ENCODE results near the gene MAP7.

MAP7 gene

GRCh38 chr6:136563386-136564152 is 13.3 kb upstream of the MAP7 start:
- DNase-seq: no peak

GRCh38 chr6:136562211-136562610 is 12.0 kb upstream of the MAP7 start:
- no peak for DNase-seq

GRCh38 chr6:136553166-136553787 is 3.1 kb upstream of the MAP7 start:
- no peak for DNase-seq

GRCh38 chr6:136552054-136552453 is 1.8 kb upstream of the MAP7 start:
- no peak for DNase-seq

GRCh38 chr6:136551103-136551502 is 881 bp upstream of the MAP7 start:
- DNase-seq: no peak

GRCh38 chr6:136550045-136550329 is 235 bp downstream of the MAP7 start:
- DNase-seq: no peak

GRCh38 chr6:136549300-136550044 is 750 bp downstream of the MAP7 start:
- DNase-seq: no peak

- DNase-seq: no peak
These were observed 1.5 kb downstream of the MAP7 start for GRCh38 chr6:136548582-136549299.

- no peak for DNase-seq
These were observed 2.4 kb downstream of the MAP7 start for GRCh38 chr6:136547871-136548270.

- DNase-seq: no peak
These were observed 2.9 kb downstream of the MAP7 start for GRCh38 chr6:136547336-136547735.

GRCh38 chr6:136546331-136546730 is 3.9 kb downstream of the MAP7 start:
- DNase-seq: no peak

- no peak for DNase-seq
These were observed 5.9 kb downstream of the MAP7 start for GRCh38 chr6:136544326-136544725.

- no peak for DNase-seq
These were observed 8.8 kb downstream of the MAP7 start for GRCh38 chr6:136541395-136541794.

- no peak for DNase-seq
These were observed 10.1 kb downstream of the MAP7 start for GRCh38 chr6:136539967-136540652.

- DNase-seq: no peak
These were observed 11.4 kb downstream of the MAP7 start for GRCh38 chr6:136538836-136539235.

- DNase-seq: no peak
These were observed 14.2 kb downstream of the MAP7 start for GRCh38 chr6:136535880-136536650.

- DNase-seq: no peak
These were observed 15.0 kb downstream of the MAP7 start for GRCh38 chr6:136535017-136535765.

- no peak for DNase-seq
These were observed 16.0 kb downstream of the MAP7 start for GRCh38 chr6:136534268-136534667.

- DNase-seq: no peak
These were observed 16.7 kb downstream of the MAP7 start for GRCh38 chr6:136533487-136533886.

- DNase-seq: no peak
These were observed 18.2 kb downstream of the MAP7 start for GRCh38 chr6:136532030-136532429.

GRCh38 chr6:136529710-136530109 is 20.5 kb downstream of the MAP7 start:
- no peak for DNase-seq
